ENCODE results near the gene ZDHHC8. TPM values are rescaled to one million over a fixed set of nuclear protein-coding genes. Genes with fewer than 3 reads are reported as not detected.

ZDHHC8 gene
- total RNA-seq, 4 donors from 2014 or later: 26.0 to 64.2 (median 34.9) TPM

GRCh38 chr22:20178075-20178914, 46.7 kb downstream of the ZDHHC8 start:
- WGBS: 73% methylated on average over 20 of the region's 29 CpGs
- no peak overlapping the region for H3K27ac ChIP-seq
- H3K9me3 ChIP-seq: no peaks in the 10 kb centered on the region
- no peaks in the 10 kb centered on the region for H3K36me3 ChIP-seq
- no peak for TF ChIP-seq POLR2AphosphoS5 (IDR thresholded peaks at IDR 0.05)
- no peak overlapping the region for H3K4me3 ChIP-seq
- DNase-seq (ENCODE audit: low spot score in 2 of 2): no peak
- H3K27me3 ChIP-seq: peaks cover 8% of the 10 kb centered on the region
- H3K4me1 ChIP-seq: no peaks in the 10 kb centered on the region

- H3K9me3 ChIP-seq: no peaks in the 10 kb centered on the region
- H3K27me3 ChIP-seq: peaks cover 8% of the 10 kb centered on the region
- no peaks in the 10 kb centered on the region for H3K4me1 ChIP-seq
- WGBS: 100% methylated on average over 3 of the region's 10 CpGs
- DNase-seq (ENCODE audit: low spot score in 2 of 2): no peak
- TF ChIP-seq CTCF (IDR thresholded peaks at IDR 0.05): no peak
- no peak for TF ChIP-seq POLR2A (IDR thresholded peaks at IDR 0.05)
- no peak for TF ChIP-seq POLR2AphosphoS5 (IDR thresholded peaks at IDR 0.05)
- no peak for TF ChIP-seq EP300 (IDR thresholded peaks at IDR 0.05)
- no peak overlapping the region for H3K27ac ChIP-seq
- H3K36me3 ChIP-seq: no peaks in the 10 kb centered on the region
- H3K4me3 ChIP-seq: no peak overlapping the region
These were observed 47.3 kb downstream of the ZDHHC8 start for GRCh38 chr22:20178915-20179227.

- Histone ChIP-seq H3K27ac (no peak overlapping the region), H3K4me1 (no peaks in the 10 kb centered on the region), H3K4me3 (no peak overlapping the region), H3K9me3 (no peaks in the 10 kb centered on the region), H3K27me3 (peaks cover 8% of the 10 kb centered on the region), H3K36me3 (no peaks in the 10 kb centered on the region)
- WGBS: 98% methylated on average over 12 of the region's 27 CpGs
- DNase-seq (ENCODE audit: low spot score in 2 of 2): no peak
- TF ChIP-seq EP300 (IDR thresholded peaks at IDR 0.05) (no peak), POLR2AphosphoS5 (IDR thresholded peaks at IDR 0.05) (no peak), POLR2A (IDR thresholded peaks at IDR 0.05) (no peak), CTCF (IDR thresholded peaks at IDR 0.05) (no peak)
These were observed 48.0 kb downstream of the ZDHHC8 start for GRCh38 chr22:20179455-20180244.

GRCh38 chr22:20180245-20180630, 48.6 kb downstream of the ZDHHC8 start:
- H3K4me3 ChIP-seq: no peak overlapping the region
- no peaks in the 10 kb centered on the region for H3K9me3 ChIP-seq
- TF ChIP-seq POLR2A (IDR thresholded peaks at IDR 0.05) (no peak), EP300 (IDR thresholded peaks at IDR 0.05) (no peak), CTCF (IDR thresholded peaks at IDR 0.05) (no peak), POLR2AphosphoS5 (IDR thresholded peaks at IDR 0.05) (no peak)
- DNase-seq (ENCODE audit: low spot score in 2 of 2): no peak
- WGBS: 80% methylated on average over 6 of the region's 13 CpGs
- H3K27me3 ChIP-seq: peaks cover 8% of the 10 kb centered on the region
- H3K36me3 ChIP-seq: no peaks in the 10 kb centered on the region
- H3K4me1 ChIP-seq: no peaks in the 10 kb centered on the region
- no peak overlapping the region for H3K27ac ChIP-seq

GRCh38 chr22:20180640-20181039, 49.0 kb downstream of the ZDHHC8 start:
- H3K4me1 ChIP-seq: no peaks in the 10 kb centered on the region
- TF ChIP-seq EP300 (IDR thresholded peaks at IDR 0.05) (no peak), POLR2AphosphoS5 (IDR thresholded peaks at IDR 0.05) (no peak), CTCF (IDR thresholded peaks at IDR 0.05) (no peak), POLR2A (IDR thresholded peaks at IDR 0.05) (no peak)
- WGBS: 75% methylated on average over 8 of the region's 8 CpGs
- no peaks in the 10 kb centered on the region for H3K36me3 ChIP-seq
- no peak overlapping the region for H3K27ac ChIP-seq
- DNase-seq (ENCODE audit: low spot score in 2 of 2): no peak
- H3K27me3 ChIP-seq: peaks cover 8% of the 10 kb centered on the region
- H3K9me3 ChIP-seq: no peaks in the 10 kb centered on the region
- H3K4me3 ChIP-seq: no peak overlapping the region
